GM18868 (cell line): ENCODE results near the gene PTPN4.
"Not testable (repeated sequence)": the region's sequence is repeated elsewhere in the genome, so short reads cannot be mapped to it uniquely, and the experiment has no call there.

Experiments used
- ATAC-seq: cut with Tn5 transposase; IDR thresholded peaks from one replicate; pipeline ENCODE4 v1.9.1; 2021; ENCODE audit warnings: mild to moderate bottlenecking, moderate library complexity; ENCODE audit not compliant: unreplicated experiment

Gene PTPN4

DNA sequence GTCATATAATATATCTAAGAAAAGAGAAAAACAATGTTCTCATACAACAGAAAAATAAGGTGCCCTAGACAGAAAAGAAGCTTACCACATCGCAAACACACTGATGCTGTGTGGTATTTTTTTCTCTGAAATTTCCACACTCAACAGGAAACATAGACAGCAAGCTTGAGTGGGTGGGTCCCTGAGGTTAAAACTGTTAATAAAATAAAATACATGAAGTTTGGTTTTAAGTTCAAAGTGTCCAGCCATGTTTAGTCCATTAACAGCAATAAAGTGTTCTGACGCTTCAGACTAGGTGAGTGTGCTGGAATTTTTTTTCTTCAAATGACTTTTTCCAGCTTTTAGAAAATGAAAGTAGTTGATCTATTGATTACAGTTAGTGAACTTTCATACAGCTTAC lies 169.8 kb downstream of the PTPN4 start:
- ATAC-seq: no peak

GRCh38 chr2:119932809-119933208 lies 173.1 kb downstream of the PTPN4 start:
- ATAC-seq: no peak

DNA sequence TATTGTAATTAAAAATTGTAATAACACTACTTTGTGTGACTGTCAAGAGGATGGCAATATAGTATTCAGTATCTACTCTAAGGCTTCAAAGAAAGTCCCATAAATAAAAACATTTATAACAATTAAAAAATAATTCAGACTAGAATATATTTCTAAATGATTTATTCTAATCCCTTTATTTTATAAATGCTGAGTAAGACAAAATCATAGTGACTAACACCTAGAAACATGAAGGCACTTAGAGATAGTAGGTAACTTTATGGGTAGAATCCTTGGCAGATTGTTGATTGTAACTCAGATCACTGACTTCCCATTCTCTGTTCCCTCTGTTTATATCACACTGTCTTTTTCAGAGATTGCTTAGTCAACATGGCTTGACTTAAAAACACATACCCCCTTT lies 174.6 kb downstream of the PTPN4 start:
- ATAC-seq: no peak

DNA sequence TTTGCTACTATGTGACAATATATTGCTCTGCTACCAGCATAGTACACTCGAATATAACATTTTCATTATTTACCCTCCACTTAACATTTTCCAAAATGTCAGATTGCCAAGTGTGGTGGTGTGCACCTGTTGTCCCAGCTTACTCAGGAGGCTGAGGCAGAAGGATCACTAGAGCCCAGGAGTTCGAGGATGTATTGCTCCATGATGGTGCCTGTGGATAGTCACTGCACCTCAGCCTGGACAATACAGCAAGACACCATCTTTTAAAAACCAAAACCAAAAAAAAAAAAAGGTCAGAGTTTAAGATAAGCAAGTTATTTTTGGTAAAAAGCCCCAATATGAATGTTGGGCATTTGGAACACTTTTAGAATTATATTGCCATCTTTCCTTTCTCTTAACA lies 178.0 kb downstream of the PTPN4 start:
- no peak for ATAC-seq

DNA sequence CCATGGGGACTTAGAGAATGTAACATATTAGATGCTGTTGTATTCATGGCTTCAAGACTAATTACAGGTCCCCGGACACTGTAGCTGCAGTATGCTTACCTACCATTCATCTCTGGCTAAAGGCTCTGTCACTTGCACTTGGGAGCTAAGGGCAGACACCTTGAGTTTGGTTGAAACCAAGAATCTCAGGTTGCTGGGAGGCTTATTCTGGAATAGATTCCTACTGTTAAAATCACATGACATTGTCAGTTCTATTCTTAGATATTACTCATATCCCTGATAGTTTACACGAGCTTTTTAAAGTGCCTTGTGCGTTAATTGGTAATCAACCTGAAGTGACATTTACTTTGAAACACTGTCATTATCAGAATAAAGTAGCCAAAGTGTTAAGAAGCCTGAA lies 180.2 kb downstream of the PTPN4 start:
- no peak for ATAC-seq

DNA sequence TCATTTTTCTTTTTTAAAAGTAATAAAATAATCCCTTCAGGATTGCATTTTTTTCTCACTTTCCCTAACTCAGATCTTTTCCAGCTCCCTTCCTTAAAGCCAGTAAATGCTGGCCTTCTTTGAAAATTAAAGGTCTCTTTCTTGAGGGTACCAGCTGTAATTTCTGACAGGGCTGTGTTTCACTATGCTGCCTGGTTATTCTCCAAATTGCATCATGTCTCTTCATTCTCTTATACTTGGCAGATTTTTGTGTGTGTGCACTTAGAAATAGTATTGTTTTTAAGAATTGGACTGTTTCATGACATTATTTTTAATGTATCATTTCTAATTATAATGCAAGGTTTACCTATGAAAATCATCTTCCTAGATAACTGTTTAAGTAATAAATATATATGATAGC lies 181.1 kb downstream of the PTPN4 start:
- ATAC-seq: no peak

DNA sequence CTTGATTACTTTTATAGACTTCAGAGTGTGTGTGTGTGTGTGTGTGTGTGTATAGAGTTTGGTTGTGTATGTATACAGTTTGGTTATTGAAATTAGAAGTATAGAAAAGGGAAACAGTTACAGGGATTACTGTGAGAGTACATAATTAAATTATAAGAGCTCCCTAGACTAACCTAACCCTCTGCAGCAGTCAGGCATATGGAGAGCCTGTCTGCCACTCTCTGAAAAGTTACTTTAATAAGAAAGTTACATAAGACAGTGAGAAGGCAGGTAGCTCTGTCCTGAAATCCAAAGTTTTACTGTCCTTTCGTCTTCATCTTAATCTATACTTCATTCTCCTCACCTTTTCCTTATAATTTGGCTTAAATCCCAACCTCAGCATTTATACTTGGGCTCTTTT lies 181.7 kb downstream of the PTPN4 start:
- ATAC-seq: no peak

GRCh38 chr2:119941981-119942513 lies 182.3 kb downstream of the PTPN4 start:
- no peak for ATAC-seq

GRCh38 chr2:119943058-119943457 lies 183.3 kb downstream of the PTPN4 start:
- ATAC-seq: no peak

GRCh38 chr2:119947535-119947934 lies 187.8 kb downstream of the PTPN4 start:
- no peak for ATAC-seq

GRCh38 chr2:119950966-119951365 lies 191.2 kb downstream of the PTPN4 start:
- ATAC-seq: no peak

- ATAC-seq: no peak
Observed at GRCh38 chr2:119958670-119959268, 199.0 kb downstream of the PTPN4 start.

- ATAC-seq: no peak
Observed at GRCh38 chr2:119960821-119961220, 201.1 kb downstream of the PTPN4 start.

- no peak for ATAC-seq
Observed at GRCh38 chr2:119981896-119982295, 222.2 kb downstream of the PTPN4 start.

DNA sequence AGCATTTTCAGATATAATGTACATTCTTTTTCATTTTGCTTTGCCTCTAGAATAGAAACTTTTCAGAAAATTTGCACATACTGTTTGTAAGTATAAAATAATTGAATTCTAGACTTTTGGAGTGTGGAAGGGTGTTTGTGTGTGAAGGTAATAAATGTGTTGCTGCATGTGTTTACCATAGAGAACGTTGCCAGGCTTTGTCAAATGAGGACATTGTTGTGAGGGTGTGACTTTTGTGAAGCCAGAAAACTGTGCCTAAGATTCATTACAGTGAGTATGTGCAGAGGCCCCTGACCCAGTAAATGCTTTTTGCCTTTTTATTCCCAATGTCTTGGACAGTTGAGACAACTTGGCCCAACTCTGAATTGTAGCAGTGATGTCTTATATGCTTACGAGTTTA lies 222.8 kb downstream of the PTPN4 start:
- ATAC-seq: no peak

DNA sequence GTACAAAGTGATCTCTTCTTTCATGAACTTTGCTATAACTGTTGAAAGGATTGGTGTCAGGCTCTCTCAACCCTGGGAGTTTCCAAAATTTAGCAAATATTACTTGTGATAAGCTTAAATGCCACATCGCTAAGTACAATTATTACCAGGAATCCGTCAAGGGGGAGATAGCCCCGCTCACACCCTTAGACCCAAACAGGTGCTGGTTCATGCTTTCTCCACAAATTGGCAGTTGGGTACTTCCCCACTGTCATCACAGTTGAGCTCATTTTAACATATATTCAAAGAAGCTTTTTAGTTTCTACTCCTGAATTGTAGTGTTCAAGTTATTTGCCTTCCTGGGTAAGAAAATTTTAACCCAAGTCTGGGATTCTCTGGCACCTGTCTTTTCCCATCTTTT lies 223.4 kb downstream of the PTPN4 start:
- no peak for ATAC-seq

GRCh38 chr2:119996148-119996547 lies 236.4 kb downstream of the PTPN4 start:
- no peak for ATAC-seq

DNA sequence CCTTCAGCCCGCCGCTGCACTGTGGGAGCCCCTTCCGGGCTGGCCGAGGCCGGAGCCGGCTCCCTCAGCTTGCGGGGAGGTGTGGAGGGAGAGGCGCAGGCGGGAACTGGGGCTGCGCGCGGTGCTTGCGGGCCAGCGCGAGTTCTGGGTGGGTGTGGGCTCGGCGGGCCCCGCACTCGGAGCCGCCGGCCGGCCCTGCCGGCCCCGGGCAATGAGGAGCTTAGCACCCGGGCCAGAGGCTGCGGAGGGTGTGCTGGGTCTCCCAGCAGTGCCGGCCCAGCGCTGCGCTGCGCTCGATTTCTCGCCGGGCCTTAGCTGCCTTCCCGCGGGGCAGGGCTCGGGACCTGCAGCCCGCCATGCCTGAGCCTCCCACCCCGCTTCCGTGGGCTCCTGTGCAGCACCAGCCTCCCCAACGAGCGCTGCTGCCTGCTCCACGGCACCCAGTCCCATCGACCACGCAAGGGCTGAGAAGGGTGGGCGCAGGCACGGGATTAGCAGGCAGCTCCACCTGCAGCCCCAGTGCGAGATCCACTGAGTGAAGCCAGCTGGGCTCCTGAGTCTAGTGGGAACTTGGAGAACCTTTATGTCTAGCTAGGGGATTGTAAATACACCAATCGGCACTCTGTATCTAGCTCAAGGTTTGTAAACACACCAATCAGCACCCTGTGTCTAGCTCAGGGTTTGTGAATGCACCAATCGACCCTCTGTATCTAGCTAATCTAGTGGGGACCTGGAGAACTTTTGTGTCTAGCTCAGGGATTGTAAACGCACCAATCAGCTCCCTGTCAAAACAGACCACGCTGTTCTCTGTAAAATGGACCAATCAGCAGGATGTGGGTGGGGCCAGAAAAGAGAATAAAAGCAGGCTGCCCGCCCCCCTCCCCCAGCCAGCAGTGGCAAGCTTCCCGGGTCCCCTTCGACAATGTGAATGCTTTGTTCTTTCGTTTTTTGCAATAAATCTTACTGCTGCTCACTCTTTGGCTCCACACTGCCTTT lies 237.5 kb downstream of the PTPN4 start:
- ATAC-seq: not testable (repeated sequence)

DNA sequence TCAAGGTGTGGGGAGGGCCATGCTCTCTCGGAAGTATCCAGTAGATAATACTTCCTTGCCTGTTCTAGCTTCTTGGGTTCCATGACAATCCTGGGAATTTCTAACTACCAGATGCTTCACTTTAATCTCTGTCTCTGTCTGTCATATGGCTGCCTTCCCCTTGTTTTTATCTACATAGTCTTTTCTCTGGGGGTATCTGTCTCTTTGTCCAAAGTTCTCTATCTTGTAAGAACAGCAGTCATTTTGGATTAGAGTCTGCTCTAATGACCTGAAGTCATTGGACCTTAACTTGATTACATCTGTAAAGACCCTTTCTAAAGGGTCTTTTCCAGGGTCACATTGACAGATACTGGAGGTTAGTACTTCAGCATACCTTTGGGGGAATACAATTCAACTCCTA lies 241.7 kb downstream of the PTPN4 start:
- no peak for ATAC-seq

GRCh38 chr2:120004254-120004653 lies 244.5 kb downstream of the PTPN4 start:
- no peak for ATAC-seq

- peak; percentile 93 for ATAC-seq
Observed at GRCh38 chr2:120005834-120006521, 246.3 kb downstream of the PTPN4 start.
